HG03342 (cell line): ENCODE data around the gene ADRA2A.

ENCODE experiments used
- ATAC-seq: cut with Tn5 transposase; IDR thresholded peaks from one replicate; pipeline ENCODE4 v1.9.1; 2021; ENCODE audit warnings: mild to moderate bottlenecking, moderate library complexity; ENCODE audit not compliant: unreplicated experiment

Gene ADRA2A

GRCh38 chr10:111109501-111110242 is 32.8 kb downstream of the ADRA2A start:
- no peak for ATAC-seq

DNA sequence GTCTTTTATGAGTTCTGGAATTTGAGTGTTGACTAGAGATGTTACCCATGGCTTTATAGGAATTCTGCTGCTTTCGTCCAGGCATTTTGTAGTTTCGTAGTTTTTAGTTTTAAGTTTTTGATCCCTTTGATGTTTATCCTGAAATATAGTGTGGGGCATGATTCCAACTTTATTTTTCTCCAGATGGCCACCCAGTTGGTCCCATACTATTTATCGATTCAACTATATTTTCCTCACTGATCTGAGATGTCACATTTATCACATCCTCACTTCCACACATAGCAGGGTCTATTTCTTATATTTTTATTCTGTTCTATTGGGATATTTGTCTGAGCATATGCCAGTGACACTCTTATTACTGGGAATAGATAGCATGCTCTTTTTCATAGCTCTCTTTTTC is 33.9 kb downstream of the ADRA2A start:
- ATAC-seq = no peak

- no peak for ATAC-seq
Measured at GRCh38 chr10:111112333-111112732, 35.5 kb downstream of the ADRA2A start.

- no peak for ATAC-seq
Measured at GRCh38 chr10:111113238-111113960, 36.6 kb downstream of the ADRA2A start.

- ATAC-seq = no peak
Measured at GRCh38 chr10:111113961-111114757, 37.3 kb downstream of the ADRA2A start.

- ATAC-seq = no peak
Measured at GRCh38 chr10:111114758-111115500, 38.1 kb downstream of the ADRA2A start.

DNA sequence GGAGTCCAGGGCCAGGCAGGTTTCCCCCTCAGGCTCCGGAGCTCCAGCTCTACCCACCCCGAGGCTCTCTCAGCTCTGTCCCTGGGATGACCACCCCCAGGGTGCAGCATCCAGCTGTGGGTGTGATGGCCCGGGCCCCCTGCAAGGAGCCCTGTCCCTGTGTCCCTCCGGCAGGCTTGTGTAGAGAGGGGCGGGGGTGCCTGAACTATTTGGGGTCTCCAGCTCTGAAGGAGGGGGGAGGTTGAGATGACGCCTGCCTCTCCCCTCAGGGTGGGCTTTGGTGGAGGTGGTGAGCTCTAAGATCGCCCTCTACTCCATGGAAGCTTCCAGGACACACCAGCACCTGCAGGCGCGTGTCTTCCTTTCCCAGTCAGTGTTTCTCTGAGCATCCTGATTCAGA is 39.4 kb downstream of the ADRA2A start:
- ATAC-seq = no peak

GRCh38 chr10:111116762-111117445 is 40.1 kb downstream of the ADRA2A start:
- no peak for ATAC-seq

GRCh38 chr10:111117528-111118277 is 40.9 kb downstream of the ADRA2A start:
- ATAC-seq = no peak

DNA sequence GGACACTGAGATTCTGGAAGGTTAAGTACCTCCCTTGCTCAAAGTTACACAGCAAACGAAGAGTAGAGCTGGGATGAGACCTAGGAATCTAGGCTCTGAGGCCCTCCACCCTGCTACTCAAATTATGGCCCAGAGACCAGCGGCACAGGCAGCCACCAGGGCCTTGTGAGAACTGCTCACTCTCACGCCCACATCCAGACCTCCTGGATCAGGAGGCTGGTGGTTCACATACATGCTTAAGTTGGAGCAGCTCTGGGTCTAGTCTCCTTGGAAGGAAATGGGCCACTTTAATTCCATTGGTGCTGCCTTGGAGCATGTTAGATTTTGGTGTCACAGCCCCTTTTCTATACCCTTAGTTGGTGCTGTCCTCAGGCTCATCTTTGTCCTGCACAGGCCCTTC is 41.9 kb downstream of the ADRA2A start:
- no peak for ATAC-seq

DNA sequence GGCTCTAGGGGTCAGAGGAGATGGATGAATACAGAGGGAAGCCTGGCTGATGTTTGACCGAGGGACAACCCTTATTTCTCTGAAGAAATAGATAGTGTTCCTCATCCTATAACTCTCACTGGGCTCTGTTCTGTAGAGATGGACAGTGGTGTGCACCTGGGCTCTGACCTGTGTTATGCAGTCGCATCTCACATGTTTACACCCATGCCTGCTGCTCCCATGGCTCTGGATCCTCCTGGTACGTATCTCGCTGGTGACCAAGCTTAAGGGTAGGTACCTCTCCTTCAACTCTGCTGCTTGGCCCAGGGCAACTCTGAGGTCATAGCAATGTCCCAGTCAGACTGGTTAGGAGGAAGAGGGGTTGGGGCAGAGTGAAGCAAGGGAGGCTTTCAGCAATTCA is 42.8 kb downstream of the ADRA2A start:
- ATAC-seq = no peak

DNA sequence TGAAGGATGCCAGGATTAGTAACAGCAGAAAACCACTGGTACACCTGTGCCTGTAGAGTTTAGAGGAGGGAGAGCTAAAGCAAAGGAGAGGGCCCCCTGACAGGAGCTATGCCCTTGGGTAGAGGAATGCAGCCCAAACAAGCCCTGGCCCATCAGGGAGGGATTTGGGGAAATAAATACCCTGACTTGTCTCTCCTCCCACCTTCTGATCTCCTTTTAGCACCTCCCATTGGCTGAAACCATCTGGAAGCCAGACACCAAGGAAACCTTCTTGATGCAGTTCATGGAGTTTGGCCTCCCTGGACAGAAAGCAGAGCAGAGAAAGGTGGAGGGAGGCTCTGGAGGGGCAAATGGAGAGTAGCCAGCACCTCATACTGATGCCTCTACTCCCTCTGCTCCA is 45.3 kb downstream of the ADRA2A start:
- ATAC-seq = no peak

DNA sequence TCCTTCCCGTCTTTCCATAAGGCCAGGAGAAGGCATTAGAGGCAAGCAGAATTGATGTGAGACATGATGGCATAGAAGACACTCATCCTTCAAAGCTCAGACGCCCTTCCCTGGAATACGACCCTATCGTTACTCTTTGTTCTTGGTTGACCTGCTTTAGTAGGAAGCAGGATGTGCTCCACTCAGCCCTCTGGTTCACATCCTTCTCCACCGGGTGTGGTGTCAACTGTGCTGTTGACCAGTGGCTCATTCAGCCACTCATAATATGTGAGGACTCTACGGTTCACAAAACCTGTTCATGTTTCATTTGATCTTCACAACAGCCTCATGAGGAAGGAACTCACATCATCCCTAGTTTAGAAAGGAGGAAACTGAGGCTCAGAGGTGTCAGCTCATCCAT is 47.1 kb downstream of the ADRA2A start:
- no peak for ATAC-seq

DNA sequence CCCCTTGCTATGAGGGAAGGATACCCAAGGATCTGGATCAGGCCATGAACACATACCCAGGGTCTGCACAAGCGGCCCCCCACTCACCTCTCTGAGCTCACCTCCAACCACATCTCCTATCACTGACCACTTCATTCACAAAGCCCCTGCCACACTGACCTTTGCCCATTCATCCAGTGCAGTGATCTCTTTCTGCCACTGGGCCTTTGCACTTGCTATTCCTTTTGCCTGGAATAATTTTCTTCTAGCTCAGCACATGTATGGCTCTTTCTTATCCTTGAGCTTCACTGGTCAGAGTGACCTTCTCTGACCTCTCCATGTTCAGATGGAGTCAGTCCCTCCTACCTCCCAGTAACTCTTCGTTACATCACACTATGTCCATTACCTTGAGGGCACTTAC is 48.3 kb downstream of the ADRA2A start:
- no peak for ATAC-seq

DNA sequence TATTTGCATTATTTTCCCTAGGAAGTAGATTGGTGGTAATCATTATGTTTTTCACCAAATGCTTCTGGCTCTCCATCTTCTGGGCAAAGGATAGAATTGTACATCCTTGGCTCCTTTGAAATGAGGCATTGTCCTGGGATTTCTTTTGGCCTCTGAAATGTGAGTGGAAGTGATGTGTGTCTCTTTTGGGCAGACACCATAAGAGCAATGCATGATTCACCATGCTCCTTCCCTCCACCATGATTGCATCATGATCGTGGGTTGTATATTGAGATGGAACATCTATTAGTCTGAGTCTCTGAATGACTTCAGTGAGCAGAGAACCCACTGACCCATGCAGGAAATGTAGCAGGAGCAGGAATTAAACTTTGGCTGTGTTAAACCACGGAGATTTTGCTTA is 49.2 kb downstream of the ADRA2A start:
- ATAC-seq = no peak

GRCh38 chr10:111127081-111127848 is 50.4 kb downstream of the ADRA2A start:
- ATAC-seq = no peak

GRCh38 chr10:111128331-111129180 is 51.7 kb downstream of the ADRA2A start:
- no peak for ATAC-seq

DNA sequence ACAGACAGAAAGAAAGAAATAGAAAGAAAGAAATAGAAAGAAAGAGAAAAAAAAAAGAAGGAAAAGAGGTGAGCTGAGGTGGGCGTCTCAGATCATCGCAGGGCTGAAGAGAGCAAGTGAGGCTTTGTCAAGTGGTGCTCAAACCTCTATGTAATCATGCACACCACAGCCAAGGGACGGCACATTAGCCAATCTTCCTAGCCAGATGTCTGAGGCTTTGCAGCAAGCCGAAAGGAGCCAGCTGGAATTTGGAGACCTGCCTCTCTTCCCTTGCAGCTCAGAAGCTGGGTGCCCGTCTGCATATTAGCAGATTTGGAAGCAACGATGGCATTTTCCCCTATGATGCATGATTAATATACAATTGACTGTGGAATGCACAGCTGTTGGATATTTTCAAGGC is 52.5 kb downstream of the ADRA2A start:
- ATAC-seq = no peak
